ENCODE measurements around the gene PRICKLE3.

GRCh38 chrX:49187526-49187925 is 1.4 kb upstream of the PRICKLE3 start:
- TF ChIP-seq CTCF (IDR thresholded peaks at IDR 0.05): no peak
- no peak for TF ChIP-seq POLR2A (IDR thresholded peaks at IDR 0.05)
- no peak for TF ChIP-seq EP300 (IDR thresholded peaks at IDR 0.05)
- TF ChIP-seq POLR2AphosphoS5 (IDR thresholded peaks at IDR 0.05): no peak
